Panc1 (cell line): ENCODE results near the gene HOXB5. TPM values are rescaled to one million over a fixed set of nuclear protein-coding genes. Genes with fewer than 3 reads are reported as not detected.
A peak's percentile ranks its signal among the peaks of the same experiment; 100 is the strongest.

Source experiments
- ATAC-seq: fragments of 200-7000 bp; cut with Tn5 transposase; 2 replicates; pipeline ENCODE4 v1.9.1; 2020; ENCODE audit warnings: mild to moderate bottlenecking, moderate library complexity
- BruUV-seq: library from RNA; stranded (reverse); fragments of 400-500 nt; replicated peaks from 2 replicates; lab custom pipeline; 2021; lab: Mats Ljungman, UMichigan
- CTCF ChIA-PET: fragments of 300-600 bp; sonication (Branson Sonifier 250); formaldehyde crosslinking; loops from one replicate; lab custom pipeline; 2022; ENCODE audit warnings: antibody characterized with exemption; lab: Charles Lee
- POLR2A ChIA-PET: fragments of 300-600 bp; sonication (Branson Sonifier 250); formaldehyde crosslinking; loops from one replicate; lab custom pipeline; 2022; ENCODE audit warnings: antibody characterized with exemption; lab: Charles Lee
- DNase-seq: peaks from one replicate; pipeline ENCODE4 v3.0.0-alpha.2; 2010; ENCODE audit warnings: low read depth, low spot score
- H3K27ac ChIP-seq: 2 replicates; pipeline ENCODE4 v1.5.1; 2011; ENCODE audit warnings: mild to moderate bottlenecking, low read length, inconsistent platforms
- H3K27me3 ChIP-seq: fragments of 200-500 bp; sonication (Bioruptor generic); 2 replicates; pipeline ENCODE4 v1.6.0; 2014; ENCODE audit warnings: low read length, inconsistent platforms; ENCODE audit not compliant: control insufficient read depth, insufficient read depth
- H3K36me3 ChIP-seq: fragments of 200-500 bp; sonication (Bioruptor generic); 2 replicates; pipeline ENCODE4 v1.5.1; 2014; ENCODE audit warnings: inconsistent platforms, mild to moderate bottlenecking, low read length, moderate library complexity; ENCODE audit not compliant: control insufficient read depth, insufficient read depth
- H3K4me1 ChIP-seq: 2 replicates; pipeline ENCODE4 v1.5.1; 2011; ENCODE audit warnings: inconsistent platforms, mild to moderate bottlenecking, low read length, moderate library complexity; ENCODE audit not compliant: control insufficient read depth, insufficient read depth
- H3K4me3 ChIP-seq, 2 experiments: 2 replicates each; pipeline ENCODE4 v1.5.1; 2011 to 2012; ENCODE audit warnings: low read depth in 2 of 2, low read length in 2 of 2, mild to moderate bottlenecking in 2 of 2, inconsistent platforms in 1 of 2, moderate library complexity in 1 of 2
- H3K9me3 ChIP-seq: fragments of 200-500 bp; sonication (Bioruptor generic); 2 replicates; pipeline ENCODE4 v1.5.1; 2014; ENCODE audit warnings: low read depth, mild to moderate bottlenecking, inconsistent platforms, low read length, moderate library complexity; ENCODE audit not compliant: control insufficient read depth, insufficient read depth
- CTCF ChIP-seq: fragments of 450-650 bp; IDR thresholded peaks from 2 replicates; pipeline ENCODE4 v1.5.1; 2017; ENCODE audit warnings: mild to moderate bottlenecking
- POLR2AphosphoS5 ChIP-seq: IDR thresholded peaks from 2 replicates; pipeline ENCODE4 v1.6.1; 2012; ENCODE audit warnings: mild to moderate bottlenecking, low read depth, low read length, moderate library complexity
- SIN3A ChIP-seq: IDR thresholded peaks from 2 replicates; pipeline ENCODE4 v1.6.1; 2012; ENCODE audit warnings: low read depth, mild to moderate bottlenecking, low read length, moderate library complexity, borderline replicate concordance; ENCODE audit not compliant: insufficient read depth
- in situ Hi-C: cut with HindIII; loops from 2 replicates; pipeline ENCODE4 v1.10.0; 2016; ENCODE audit warnings: low sequenced_read_pairs, low pct_unique_long_range_greater_than_20kb
- intact Hi-C: fragments of 100-400 bp; cut with micrococcal nuclease; formaldehyde crosslinking; loops from one replicate; pipeline ENCODE4 v1.10.0; 2022; ENCODE audit not compliant: unreplicated experiment
- total RNA-seq: library from RNA; stranded (reverse); gene quantifications from one replicate; pipeline ENCODE4 v1.2.1, GENCODE V29; 2021; ENCODE audit not compliant: unreplicated experiment

Gene HOXB5
- total RNA-seq, 1 experiment from 2014 or later, result 67.2 TPM

- Histone ChIP-seq H3K27ac (peak overlapping the region; percentile 97), H3K9me3 (no peaks in the 10 kb centered on the region), H3K4me1 (peaks cover 95% of the 10 kb centered on the region), H3K36me3 (peaks cover 4% of the 10 kb centered on the region; the same call in 1 of the 2 replicates), H3K4me3 (peak overlapping the region; percentile 0 to 36; a peak in 1 of 4 replicates), H3K27me3 (no peaks in the 10 kb centered on the region)
- CTCF ChIA-PET, result interaction anchor here (0.6 to 0.7 kb wide), 2 partner anchors 15 to 268 kb away, joined by 3 read pairs; no protein-coding TSS in a partner anchor
- POLR2A ChIA-PET, result interaction anchor here (0.5 kb wide), 1 partner anchor 493 kb away, joined by 7 read pairs; no protein-coding TSS in a partner anchor
- in situ Hi-C loops (no loop called here), intact Hi-C loops (no loop called here)
- no peak for DNase-seq
- peak; percentile 40 for ATAC-seq
- TF ChIP-seq SIN3A (no peak), CTCF (peak; percentile 66; the same call in 1 of the 2 replicates), POLR2AphosphoS5 (0 out of 2 replicates have a peak, but pooled peaks have one; percentile 19)
- TSS peak; percentile 8 for BruUV-seq
Measured at GRCh38 chr17:48561884-48562810, 31.4 kb downstream of the HOXB5 start.

GRCh38 chr17:48559840-48560817, 33.5 kb downstream of the HOXB5 start:
- peaks cover 90% of the 10 kb centered on the region for H3K4me1 ChIP-seq
- no peak for TF ChIP-seq POLR2AphosphoS5
- TF ChIP-seq CTCF, result peak; percentile 39; the same call in 1 of the 2 replicates
- DNase-seq (no peak), ATAC-seq (no peak)
- peak overlapping the region; percentile 97 for H3K27ac ChIP-seq
- intact Hi-C loops (no loop called here), in situ Hi-C loops (loop anchor here (5.0 kb wide), 1 partner anchor 57 kb away; the partner anchor contains the start of gene HOXB8)
- no TSS peak for BruUV-seq
- no peaks in the 10 kb centered on the region for H3K36me3 ChIP-seq
- ChIA-PET CTCF (interaction anchor here (0.6 to 1.0 kb wide), 2 partner anchors 12 to 356 kb away, joined by 3 to 4 read pairs; no protein-coding TSS in a partner anchor), POLR2A (interaction anchor here (0.6 to 0.7 kb wide), 3 partner anchors 30 to 53 kb away, joined by 4 to 6 read pairs (median 4); no protein-coding TSS in a partner anchor)
- peak overlapping the region in 1 of 2 experiments; percentile 17; a peak in 1 of 4 replicates for H3K4me3 ChIP-seq
- no peaks in the 10 kb centered on the region for H3K9me3 ChIP-seq
- H3K27me3 ChIP-seq, result no peaks in the 10 kb centered on the region
